Measurements from ENCODE around the gene PDRG1.

The PDRG1 gene

DNA sequence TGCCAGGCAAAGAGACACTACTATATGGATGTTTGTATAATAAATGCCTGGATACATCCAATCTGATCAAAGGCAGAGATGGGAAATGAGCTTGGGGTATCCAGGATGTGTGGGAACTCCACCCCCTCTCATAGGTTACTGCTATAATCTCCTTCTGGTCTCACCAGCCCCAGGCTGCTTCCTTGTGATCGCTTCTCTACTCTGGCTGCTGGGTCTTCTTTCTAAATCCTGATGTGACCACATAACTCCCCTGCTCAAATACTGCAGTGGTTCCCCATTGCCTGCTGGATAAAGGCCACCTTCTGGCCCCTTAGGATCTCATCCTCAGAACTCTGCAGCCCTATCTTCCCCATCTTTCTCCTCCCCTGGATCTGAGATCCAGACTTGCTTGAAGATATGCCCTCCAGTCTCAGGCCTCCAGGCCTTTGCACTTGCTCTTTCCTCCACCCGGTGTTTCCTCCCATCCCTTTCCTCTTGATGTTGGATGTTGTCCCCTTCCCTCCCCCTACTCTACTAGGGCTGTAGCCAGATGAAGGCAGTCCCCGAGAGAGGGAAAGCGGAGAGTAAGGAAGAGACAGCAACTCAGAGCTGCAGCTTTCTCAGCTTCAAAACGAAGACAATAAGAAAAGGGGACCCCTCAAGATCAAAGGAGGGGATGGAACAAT is 15.3 kb upstream of the PDRG1 start:
- no peak for DNase-seq (ENCODE audit: insufficient read length, low spot score)
- no peak for FAIRE-seq
- no peak for TF ChIP-seq CTCF (IDR thresholded peaks at IDR 0.05; ENCODE audit: insufficient read depth, missing control alignments)

DNA sequence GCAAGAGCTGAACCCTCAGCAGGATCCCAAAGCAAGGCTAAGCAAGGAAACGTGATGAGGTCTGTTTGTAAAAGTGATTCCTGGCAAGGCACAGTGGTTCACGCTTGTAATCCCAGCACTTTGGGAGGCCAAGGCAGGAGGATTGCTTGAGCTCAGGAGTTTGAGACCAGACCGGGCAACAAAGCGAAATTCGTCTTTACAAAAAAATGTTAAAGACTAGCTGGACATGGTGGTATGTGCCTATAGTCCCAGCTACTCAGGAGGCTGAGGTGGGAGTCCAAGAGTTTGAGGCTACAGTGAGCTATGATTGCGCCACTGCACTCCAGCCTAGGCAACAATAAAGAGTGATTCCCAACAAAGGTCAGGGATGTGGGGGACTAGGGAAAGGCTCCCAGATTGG is 12.0 kb upstream of the PDRG1 start:
- DNase-seq (ENCODE audit: insufficient read length, low spot score), result no peak
- FAIRE-seq, result no peak
- TF ChIP-seq CTCF (IDR thresholded peaks at IDR 0.05; ENCODE audit: insufficient read depth, missing control alignments), result no peak

GRCh38 chr20:31962761-31963160 is 10.9 kb upstream of the PDRG1 start:
- FAIRE-seq, result no peak
- no peak for DNase-seq (ENCODE audit: insufficient read length, low spot score)
- TF ChIP-seq CTCF (IDR thresholded peaks at IDR 0.05; ENCODE audit: insufficient read depth, missing control alignments), result no peak

DNA sequence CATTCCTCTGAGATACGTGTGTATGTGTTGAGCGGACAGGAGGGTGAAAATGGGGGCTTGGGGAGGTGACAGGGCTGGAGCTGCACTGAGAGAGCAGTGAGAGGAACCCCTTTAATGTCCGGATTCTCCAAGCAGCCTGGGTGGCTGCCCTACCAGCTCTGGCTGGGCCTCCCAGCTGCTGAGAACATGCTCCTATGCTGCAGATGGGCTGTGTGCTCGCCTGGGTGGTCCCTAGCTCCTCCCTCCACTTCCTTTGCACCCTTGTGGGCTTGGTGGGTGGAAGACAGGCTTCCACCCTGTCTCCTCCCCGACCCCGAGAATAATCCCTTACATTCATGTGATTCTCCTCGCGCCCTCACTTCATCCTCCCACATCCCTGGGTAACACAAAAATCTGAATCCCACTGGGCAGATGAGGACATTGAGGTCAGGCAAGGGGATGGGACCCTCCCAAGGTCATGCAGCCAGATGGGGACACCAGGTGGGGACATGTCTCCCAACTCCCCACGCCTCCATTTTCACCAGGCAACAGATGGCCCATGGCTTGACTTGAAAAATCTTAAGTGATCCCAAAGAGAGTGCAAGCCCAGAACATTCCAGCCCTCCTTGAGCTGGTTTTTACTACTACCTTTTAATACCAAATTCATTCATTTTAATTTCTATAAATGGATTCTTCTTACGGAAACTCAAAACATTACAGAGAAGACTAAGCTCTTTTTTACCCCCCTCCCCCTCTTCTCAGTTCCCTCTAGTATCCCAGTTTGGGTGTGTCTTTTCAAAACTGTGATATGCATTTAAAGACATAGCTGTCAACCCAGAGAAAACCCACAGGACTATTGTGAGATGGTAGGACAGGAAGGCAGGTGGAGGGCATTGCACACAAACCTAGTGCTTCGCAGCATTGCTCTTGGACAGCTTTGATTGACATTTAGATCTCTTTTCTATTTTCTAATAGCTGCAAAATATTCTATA is 5.0 kb upstream of the PDRG1 start:
- no peak for TF ChIP-seq CTCF (IDR thresholded peaks at IDR 0.05; ENCODE audit: insufficient read depth, missing control alignments)
- no peak for FAIRE-seq
- DNase-seq (ENCODE audit: insufficient read length, low spot score), result no peak

GRCh38 chr20:31954500-31954899 is 2.7 kb upstream of the PDRG1 start:
- no peak for FAIRE-seq

DNA sequence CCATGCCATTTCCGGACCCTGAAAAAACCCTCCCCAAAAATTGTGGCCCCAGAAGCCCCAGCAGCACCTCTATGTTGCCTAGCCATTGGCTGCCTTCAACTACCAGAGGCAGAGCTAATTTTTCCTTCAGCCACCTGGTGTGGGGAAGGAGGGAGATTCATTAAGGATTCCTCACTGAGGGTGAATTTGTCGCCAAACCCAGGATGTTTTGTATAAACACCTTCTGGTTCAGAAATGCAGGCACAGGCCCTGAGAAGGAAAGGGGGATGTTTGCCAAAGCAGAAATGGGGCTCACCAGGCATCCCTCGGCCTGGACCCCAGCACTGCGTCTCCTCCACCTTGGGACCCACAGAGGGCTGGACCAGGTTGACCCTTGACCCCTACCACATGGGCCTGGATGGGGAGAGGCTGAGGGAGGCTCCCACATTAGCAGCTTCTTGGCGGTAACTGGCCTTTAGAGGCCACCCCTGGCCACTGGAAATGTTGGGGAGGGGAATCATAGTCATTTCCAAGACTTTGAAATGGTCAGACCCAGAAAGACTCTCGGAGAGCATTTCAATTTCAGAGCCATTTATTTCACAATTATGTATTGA is 1.8 kb upstream of the PDRG1 start:
- TF ChIP-seq CTCF (IDR thresholded peaks at IDR 0.05; ENCODE audit: insufficient read depth, missing control alignments), result no peak
- DNase-seq (ENCODE audit: insufficient read length, low spot score), result no peak
- FAIRE-seq, result no peak

More at GRCh38 chr20:31954500-31954899, 2.7 kb upstream of the PDRG1 start:
- no peak for TF ChIP-seq CTCF (IDR thresholded peaks at IDR 0.05; ENCODE audit: insufficient read depth, missing control alignments)
- no peak for DNase-seq (ENCODE audit: insufficient read length, low spot score)

Measured in D721Med (cell line).